IMR-90 (cell line): ENCODE measurements around the gene MTR. TPM values are rescaled to one million over a fixed set of nuclear protein-coding genes. Genes with fewer than 3 reads are reported as not detected.

Experiments
- ATAC-seq: fragments of 200-7000 bp; cut with Tn5 transposase; 2 replicates; pipeline ENCODE4 v1.9.1; 2020; ENCODE audit warnings: low read depth, mild to moderate bottlenecking, moderate library complexity
- BruUV-seq: library from RNA; stranded (reverse); fragments of 400-500 nt; replicated peaks from 2 replicates; lab custom pipeline; 2021; lab: Mats Ljungman, UMichigan
- CTCF ChIA-PET: fragments of 300-600 bp; formaldehyde crosslinking; extraction: SDS; loops from one replicate; lab custom pipeline; 2021; ENCODE audit warnings: antibody characterized with exemption; lab: Yijun Ruan, JAX
- POLR2A ChIA-PET: fragments of 300-600 bp; sonication (Branson Sonifier 250); formaldehyde crosslinking; loops from one replicate; lab custom pipeline; 2022; ENCODE audit warnings: antibody characterized with exemption; ENCODE audit not compliant: unreplicated experiment; lab: Charles Lee
- DNase-seq: peaks from one replicate; pipeline ENCODE4 v3.0.0; 2013
- H2AFZ ChIP-seq: replicated peaks from 2 replicates; pipeline ENCODE3; 2013; ENCODE audit warnings: low read length, mild to moderate bottlenecking; ENCODE audit not compliant: poor library complexity
- H2AK5ac ChIP-seq: 2 replicates; pipeline ENCODE4 v1.6.1; 2013; ENCODE audit warnings: low read depth, low read length, inconsistent platforms
- H2AK9ac ChIP-seq: replicated peaks from 2 replicates; pipeline ENCODE3; 2013; ENCODE audit warnings: mild to moderate bottlenecking, low read depth, low read length, moderate library complexity; ENCODE audit not compliant: poor library complexity
- H2BK120ac ChIP-seq: 2 replicates; pipeline ENCODE4 v1.6.1; 2013; ENCODE audit warnings: low read depth, low read length, inconsistent platforms
- H2BK15ac ChIP-seq: 3 replicates; pipeline ENCODE4 v1.6.1; 2013; ENCODE audit warnings: low read depth, low read length, inconsistent platforms
- H2BK20ac ChIP-seq: 2 replicates; pipeline ENCODE4 v1.6.1; 2013; ENCODE audit warnings: low read depth, mild to moderate bottlenecking, inconsistent platforms, low read length, moderate library complexity
- H2BK5ac ChIP-seq: 2 replicates; pipeline ENCODE4 v1.6.1; 2013; ENCODE audit warnings: mild to moderate bottlenecking, low read depth, low read length, inconsistent platforms; ENCODE audit not compliant: poor library complexity, severe bottlenecking
- H3K14ac ChIP-seq: replicated peaks from 2 replicates; pipeline ENCODE4 v1.6.1; 2013; ENCODE audit warnings: low read depth, low read length, inconsistent platforms
- H3K18ac ChIP-seq: 2 replicates; pipeline ENCODE4 v1.6.1; 2013; ENCODE audit warnings: low read depth, low read length, control low read depth
- H3K23ac ChIP-seq: 2 replicates; pipeline ENCODE4 v1.6.1; 2013; ENCODE audit warnings: low read depth, low read length, inconsistent platforms
- H3K27ac ChIP-seq: 2 replicates; pipeline ENCODE4 v1.5.1; 2013; ENCODE audit warnings: mild to moderate bottlenecking, control low read depth, low read length; ENCODE audit not compliant: insufficient read depth
- H3K27me3 ChIP-seq: 2 replicates; pipeline ENCODE4 v1.6.1; 2013; ENCODE audit warnings: low read length; ENCODE audit not compliant: control insufficient read depth, insufficient read depth
- H3K36me3 ChIP-seq: 2 replicates; pipeline ENCODE4 v1.6.1; 2013; ENCODE audit warnings: low read length, mixed read lengths; ENCODE audit not compliant: control insufficient read depth, insufficient read depth
- H3K4ac ChIP-seq: 2 replicates; pipeline ENCODE4 v1.6.1; 2013; ENCODE audit warnings: low read depth, low read length, inconsistent platforms
- H3K4me1 ChIP-seq: 2 replicates; pipeline ENCODE4 v1.6.1; 2013; ENCODE audit warnings: low read length, mixed read lengths; ENCODE audit not compliant: control insufficient read depth, insufficient read depth
- H3K4me2 ChIP-seq: 2 replicates; pipeline ENCODE4 v1.6.1; 2013; ENCODE audit warnings: low read depth, mild to moderate bottlenecking, control low read depth, low read length, moderate library complexity
- H3K4me3 ChIP-seq: 2 replicates; pipeline ENCODE4 v1.5.1; 2013; ENCODE audit warnings: low read depth, mild to moderate bottlenecking, control low read depth, low read length, moderate library complexity; ENCODE audit not compliant: insufficient read depth
- H3K56ac ChIP-seq: 2 replicates; pipeline ENCODE4 v1.6.1; 2013; ENCODE audit warnings: low read length, inconsistent platforms; ENCODE audit not compliant: insufficient read depth; ENCODE audit errors: extremely low read depth
- H3K79me1 ChIP-seq, 2 experiments: 2 replicates each; pipeline ENCODE4 v1.6.1; 2013; ENCODE audit warnings: low read length in 2 of 2, inconsistent platforms in 1 of 2, low read depth in 1 of 2
- H3K9ac ChIP-seq: 2 replicates; pipeline ENCODE4 v1.6.1; 2013; ENCODE audit warnings: low read depth, low read length, control low read depth
- H3K9me1 ChIP-seq: 2 replicates; pipeline ENCODE4 v1.6.1; 2013; ENCODE audit warnings: low read length, inconsistent platforms; ENCODE audit not compliant: insufficient read depth
- H3K9me3 ChIP-seq: 2 replicates; pipeline ENCODE4 v1.6.1; 2013; ENCODE audit warnings: low read length; ENCODE audit not compliant: control insufficient read depth, insufficient read depth
- H4K20me1 ChIP-seq: 2 replicates; pipeline ENCODE4 v1.6.1; 2013; ENCODE audit warnings: low read length, inconsistent platforms; ENCODE audit not compliant: insufficient read depth
- H4K5ac ChIP-seq: 2 replicates; pipeline ENCODE4 v1.6.1; 2013; ENCODE audit warnings: mild to moderate bottlenecking, low read depth, low read length, control low read depth
- H4K8ac ChIP-seq, 2 experiments: 2 replicates each; pipeline ENCODE4 v1.6.1; 2013; ENCODE audit warnings: low read depth in 2 of 2, low read length in 2 of 2, control low read depth in 1 of 2, inconsistent platforms in 1 of 2
- H4K91ac ChIP-seq: 2 replicates; pipeline ENCODE4 v1.6.1; 2013; ENCODE audit warnings: low read depth, low read length, inconsistent platforms; ENCODE audit not compliant: insufficient read depth
- BHLHE40 ChIP-seq: fragments of 150-350 bp; IDR thresholded peaks from 2 replicates; pipeline ENCODE4 v1.6.1; 2016; ENCODE audit warnings: mild to moderate bottlenecking, low read depth, low read length
- CHD1 ChIP-seq: IDR thresholded peaks from 2 replicates; pipeline ENCODE4 v1.6.1; 2012; ENCODE audit warnings: low read depth, low read length, improper control_type of control experiment
- MAFK ChIP-seq: IDR thresholded peaks from 2 replicates; pipeline ENCODE4 v1.6.1; 2012; ENCODE audit warnings: low read depth, low read length, improper control_type of control experiment
- RFX5 ChIP-seq: IDR thresholded peaks from 2 replicates; pipeline ENCODE4 v1.8.0; 2012; ENCODE audit warnings: low read depth, mild to moderate bottlenecking, low read length, moderate library complexity
- WGBS, 2 experiments: methylation state at CpG; one replicate each; pipeline versions ENCODE4 v1.1.5 to v1.1.7; 2013; ENCODE audit warnings: missing lambda C conversion rate in 2 of 2; ENCODE audit not compliant: insufficient read length in 1 of 2; ENCODE audit errors: extremely low coverage in 2 of 2; 5-methylcytosine and 5-hydroxymethylcytosine counted together
- dilution Hi-C: fragments of 300-500 bp; cut with HindIII; formaldehyde crosslinking; loops from one replicate; pipeline ENCODE4 v1.14.3; 2018; ENCODE audit warnings: low sequenced_read_pairs; ENCODE audit not compliant: unreplicated experiment
- in situ Hi-C: fragments of 300-500 bp; cut with MboI; formaldehyde crosslinking; loops from 3 replicates; pipeline ENCODE4 v1.14.3; 2019; ENCODE audit warnings: low sequenced_read_pairs, inconsistent platforms, mixed read lengths
- intact Hi-C: fragments of 100-400 bp; cut with micrococcal nuclease; formaldehyde crosslinking; loops from 2 replicates; pipeline ENCODE4 v1.10.0; 2022
- polyA plus RNA-seq, 3 experiments: library from polyadenylated mRNA; depleted of rRNA; stranded (reverse); fragments of >200 nt; gene quantifications; 2 replicates each; pipeline ENCODE4 v1.2.3, GENCODE V29; 2012; ENCODE audit warnings: low replicate concordance in 1 of 3
- total RNA-seq: library from RNA; depleted of rRNA; stranded (reverse); fragments of >200 nt; gene quantifications from 2 replicates; pipeline ENCODE4 v1.2.3, GENCODE V29; 2012

Gene MTR
- total and polyA plus RNA-seq, 2 of the 4 experiments (the other 2 are of a cell fraction) = 7.7 to 31.0 TPM

GRCh38 chr1:236750928-236751327 lies 44.2 kb upstream of the MTR start:
- Histone ChIP-seq H4K20me1 (no peaks in the 10 kb centered on the region), H3K4ac (no peak overlapping the region), H2BK5ac (no peak overlapping the region), H3K9me1 (no peaks in the 10 kb centered on the region), H3K4me3 (no peak overlapping the region), H4K8ac (no peak overlapping the region), H4K5ac (no peak overlapping the region), H2BK15ac (no peak overlapping the region), H3K27me3 (no peaks in the 10 kb centered on the region), H2AK5ac (no peak overlapping the region), H3K18ac (no peak overlapping the region), H3K79me1 (no peaks in the 10 kb centered on the region), H2BK120ac (no peak overlapping the region), H2BK20ac (no peak overlapping the region), H3K4me1 (no peaks in the 10 kb centered on the region), H3K4me2 (no peak overlapping the region), H3K36me3 (no peaks in the 10 kb centered on the region), H3K9me3 (no peaks in the 10 kb centered on the region), H3K23ac (no peak overlapping the region), H4K91ac (no peak overlapping the region), H2AK9ac (no peak overlapping the region), H3K56ac (no peak overlapping the region), H3K14ac (no peak overlapping the region), H3K9ac (no peak overlapping the region), H2AFZ (no peak overlapping the region), H3K27ac (no peak overlapping the region)
- no TSS peak for BruUV-seq
- TF ChIP-seq MAFK = no peak
- TF ChIP-seq RFX5 = no peak
- no peak for TF ChIP-seq CHD1
- no peak for TF ChIP-seq BHLHE40
- intact Hi-C loops = loop anchor here (10.0 kb wide), 1 partner anchor 136 kb away; no protein-coding TSS in a partner anchor
- in situ Hi-C loops = loop anchor here (10.0 to 25.0 kb wide), 2 partner anchors 636 to 814 kb away; no protein-coding TSS in a partner anchor
- dilution Hi-C loops = no loop called here
- ATAC-seq (no peak), DNase-seq (no peak)
- ChIA-PET POLR2A (no interaction called here), CTCF (interaction anchor here (0.6 to 1.4 kb wide), 2 partner anchors 8 to 9 kb away, joined by 3 to 4 read pairs; no protein-coding TSS in a partner anchor)
- WGBS, 2 experiments = no CpG with 5 or more reads among the region's 3 CpGs
